Smooth muscle cell (in vitro differentiated cells): ENCODE data around the gene C14orf93. TPM values are rescaled to one million over a fixed set of nuclear protein-coding genes. Genes with fewer than 3 reads are reported as not detected.

Experiments used
- DNase-seq: peaks from one replicate; lab custom pipeline; 2025; ENCODE audit not compliant: unreplicated experiment; lab: John Stamatoyannopoulos, UW
- H2AFZ ChIP-seq: fragments of 200-600 bp; sonication (generic); 2 replicates; pipeline ENCODE4 v1.6.0; 2016; ENCODE audit warnings: antibody characterized with exemption, low read depth, mild to moderate bottlenecking
- H3F3A ChIP-seq: fragments of 200-600 bp; sonication (generic); 2 replicates; pipeline ENCODE4 v1.6.0; 2017; ENCODE audit warnings: antibody characterized with exemption, low read depth
- H3K27ac ChIP-seq: fragments of 200-600 bp; sonication (generic); 2 replicates; pipeline ENCODE4 v1.5.1; 2016; ENCODE audit warnings: low read depth, mild to moderate bottlenecking
- H3K27me3 ChIP-seq: fragments of 200-600 bp; sonication (generic); 2 replicates; pipeline ENCODE4 v1.6.1; 2016; ENCODE audit warnings: low read depth, mild to moderate bottlenecking
- H3K36me3 ChIP-seq: fragments of 200-600 bp; sonication (generic); 2 replicates; pipeline ENCODE4 v1.5.1; 2016; ENCODE audit warnings: low read depth
- H3K4me1 ChIP-seq: fragments of 200-600 bp; sonication (generic); 2 replicates; pipeline ENCODE4 v1.5.1; 2016; ENCODE audit warnings: low read depth
- H3K4me2 ChIP-seq: fragments of 200-600 bp; sonication (generic); 2 replicates; pipeline ENCODE4 v1.6.0; 2016; ENCODE audit warnings: mild to moderate bottlenecking
- H3K4me3 ChIP-seq: fragments of 200-600 bp; sonication (generic); 2 replicates; pipeline ENCODE4 v1.5.1; 2016; ENCODE audit warnings: mild to moderate bottlenecking
- H3K79me2 ChIP-seq: fragments of 200-600 bp; sonication (generic); 2 replicates; pipeline ENCODE4 v1.6.0; 2016; ENCODE audit warnings: low read depth, mild to moderate bottlenecking
- H3K9ac ChIP-seq: fragments of 200-600 bp; sonication (generic); 2 replicates; pipeline ENCODE4 v1.6.0; 2016; ENCODE audit warnings: low read depth
- H3K9me3 ChIP-seq: fragments of 200-600 bp; sonication (generic); replicated peaks from 2 replicates; pipeline ENCODE4 v1.5.1; 2016; ENCODE audit warnings: low read depth
- H4K20me1 ChIP-seq: fragments of 200-600 bp; sonication (generic); 2 replicates; pipeline ENCODE4 v1.6.0; 2016; ENCODE audit warnings: low read depth
- WGBS: methylation state at CpG from one replicate; pipeline ENCODE4 v1.1.7; 2016; ENCODE audit warnings: low lambda C conversion rate; 5-methylcytosine and 5-hydroxymethylcytosine counted together
- polyA plus RNA-seq: library from polyadenylated mRNA; unstranded; fragments of >200 nt; fragmentation: Nextera tagmentation; extraction: Ambion mirVana; gene quantifications from 2 replicates; pipeline ENCODE4 v1.2.1, GENCODE V29; 2016
- total RNA-seq: library from RNA; depleted of rRNA; stranded (reverse); fragments of >200 nt; gene quantifications from 2 replicates; pipeline ENCODE4 v1.2.3, GENCODE V29; 2014
- TF ChIP-seq, protein P1 (sequence below): fragments of 200-600 bp; sonication (generic); IDR thresholded peaks from 2 replicates; pipeline ENCODE4 v1.5.1; 2017; ENCODE audit warnings: borderline replicate concordance, mild to moderate bottlenecking, antibody characterized with exemption; ENCODE audit not compliant: insufficient read depth, poor library complexity, severe bottlenecking

Gene C14orf93
- total and polyA plus RNA-seq, 2 experiments from 2014 or later: 6.7 to 10.2 TPM

DNA sequence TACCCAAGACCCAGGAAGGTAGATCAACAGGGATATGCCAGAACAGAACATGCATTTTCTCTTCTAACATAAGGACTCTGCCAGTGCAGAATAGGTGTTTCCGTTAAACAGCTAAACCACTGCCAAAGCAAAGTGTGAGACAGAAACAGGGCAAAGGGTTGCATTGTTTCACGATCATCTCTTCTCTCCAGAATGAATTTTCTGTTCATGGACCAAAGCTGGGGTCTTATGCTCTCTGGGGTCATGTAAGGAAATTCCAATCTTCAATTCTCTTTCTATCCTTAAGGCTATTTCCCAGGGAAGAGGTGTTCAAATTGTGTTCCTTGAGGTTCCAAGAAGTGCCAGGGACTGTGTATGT lies 13.8 kb upstream of the C14orf93 start:
- no peaks in the 10 kb centered on the region for H3K4me1 ChIP-seq
- peaks cover 22% of the 10 kb centered on the region for H4K20me1 ChIP-seq
- H3K27me3 ChIP-seq: no peaks in the 10 kb centered on the region
- no peak overlapping the region for H3K4me3 ChIP-seq
- no peaks in the 10 kb centered on the region for H3K79me2 ChIP-seq
- 98% methylated on average over 2 of the region's 2 CpGs for WGBS
- no peak overlapping the region for H3K9ac ChIP-seq
- H3F3A ChIP-seq: peaks cover 11% of the 10 kb centered on the region
- TF ChIP-seq, protein P1, sequence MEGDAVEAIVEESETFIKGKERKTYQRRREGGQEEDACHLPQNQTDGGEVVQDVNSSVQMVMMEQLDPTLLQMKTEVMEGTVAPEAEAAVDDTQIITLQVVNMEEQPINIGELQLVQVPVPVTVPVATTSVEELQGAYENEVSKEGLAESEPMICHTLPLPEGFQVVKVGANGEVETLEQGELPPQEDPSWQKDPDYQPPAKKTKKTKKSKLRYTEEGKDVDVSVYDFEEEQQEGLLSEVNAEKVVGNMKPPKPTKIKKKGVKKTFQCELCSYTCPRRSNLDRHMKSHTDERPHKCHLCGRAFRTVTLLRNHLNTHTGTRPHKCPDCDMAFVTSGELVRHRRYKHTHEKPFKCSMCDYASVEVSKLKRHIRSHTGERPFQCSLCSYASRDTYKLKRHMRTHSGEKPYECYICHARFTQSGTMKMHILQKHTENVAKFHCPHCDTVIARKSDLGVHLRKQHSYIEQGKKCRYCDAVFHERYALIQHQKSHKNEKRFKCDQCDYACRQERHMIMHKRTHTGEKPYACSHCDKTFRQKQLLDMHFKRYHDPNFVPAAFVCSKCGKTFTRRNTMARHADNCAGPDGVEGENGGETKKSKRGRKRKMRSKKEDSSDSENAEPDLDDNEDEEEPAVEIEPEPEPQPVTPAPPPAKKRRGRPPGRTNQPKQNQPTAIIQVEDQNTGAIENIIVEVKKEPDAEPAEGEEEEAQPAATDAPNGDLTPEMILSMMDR: no peak
- no peak overlapping the region for H2AFZ ChIP-seq
- no peak overlapping the region for H3K27ac ChIP-seq
- no peaks in the 10 kb centered on the region for H3K9me3 ChIP-seq
- DNase-seq: no peak
- no peaks in the 10 kb centered on the region for H3K36me3 ChIP-seq
- H3K4me2 ChIP-seq: no peak overlapping the region

DNA sequence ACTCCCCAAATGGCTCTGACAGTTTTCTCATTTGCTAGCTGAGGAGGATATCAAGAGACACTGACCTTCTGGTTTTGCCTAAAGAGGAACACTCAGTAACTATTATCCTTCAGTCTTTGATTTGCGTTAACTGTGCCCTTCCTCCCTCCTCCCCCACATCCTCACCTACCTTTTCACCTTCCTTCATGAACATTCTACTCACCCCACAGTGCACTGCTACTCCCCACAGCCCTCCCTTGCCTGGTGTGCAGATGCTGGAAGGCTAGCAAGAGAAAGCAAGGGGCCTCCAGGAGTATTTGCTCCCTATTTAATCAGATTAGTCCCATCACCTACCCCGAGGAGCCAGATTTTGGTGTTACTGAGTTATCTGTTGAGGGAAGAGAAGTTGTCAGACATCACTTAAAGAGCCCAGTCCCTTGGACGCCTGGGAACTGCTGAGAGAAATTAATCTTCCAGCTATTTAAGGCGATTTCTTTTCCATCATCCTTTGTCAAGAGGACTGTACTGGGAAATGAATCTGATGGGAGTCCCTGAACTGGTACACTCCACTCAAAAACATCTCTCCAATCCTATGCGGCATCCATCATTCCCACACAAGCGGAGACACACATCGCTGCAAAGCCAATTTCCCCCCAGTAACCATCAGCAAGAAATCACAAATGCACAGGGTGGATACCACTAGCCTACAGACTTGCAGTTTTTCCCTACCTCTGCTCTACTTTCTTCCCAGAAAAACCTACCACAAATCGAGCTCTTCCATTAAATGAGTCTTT lies 13.3 kb upstream of the C14orf93 start:
- Histone ChIP-seq H4K20me1 (peaks cover 16% of the 10 kb centered on the region), H3K4me2 (no peak overlapping the region), H3K36me3 (no peaks in the 10 kb centered on the region), H3K27ac (no peak overlapping the region), H2AFZ (no peak overlapping the region), H3K9ac (no peak overlapping the region), H3K4me1 (no peaks in the 10 kb centered on the region), H3K9me3 (no peaks in the 10 kb centered on the region), H3F3A (peaks cover 8% of the 10 kb centered on the region), H3K4me3 (no peak overlapping the region), H3K79me2 (no peaks in the 10 kb centered on the region), H3K27me3 (no peaks in the 10 kb centered on the region)
- DNase-seq: no peak
- TF ChIP-seq, protein P1: no peak
- 86% methylated on average over 8 of the region's 8 CpGs for WGBS

DNA sequence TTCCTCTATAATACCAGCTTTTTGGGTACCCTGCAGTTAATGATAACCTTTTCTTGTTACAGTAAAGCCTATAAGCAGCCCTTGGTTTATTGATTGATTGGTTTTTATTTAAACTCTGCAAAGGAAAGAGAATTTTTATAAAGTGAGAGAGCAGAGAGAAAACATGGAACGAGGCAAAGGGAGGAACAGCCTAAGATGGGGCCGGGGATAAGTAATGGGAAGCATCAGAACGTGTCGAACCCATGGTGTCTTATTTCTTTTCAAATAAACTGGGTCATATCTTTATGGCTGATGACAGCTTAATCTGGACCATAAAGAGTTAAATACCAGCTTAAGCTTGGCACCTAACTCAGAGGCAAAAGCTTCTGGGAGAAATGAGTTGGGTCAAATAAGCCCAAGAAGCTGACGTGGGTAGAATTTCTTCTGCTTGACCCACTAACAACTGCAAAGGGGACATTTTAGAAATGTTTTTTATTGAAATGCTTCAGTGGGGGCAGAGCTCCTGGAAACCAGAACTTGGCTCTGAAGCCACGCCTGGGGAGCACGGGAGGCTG lies 12.0 kb upstream of the C14orf93 start:
- no peak overlapping the region for H2AFZ ChIP-seq
- no peaks in the 10 kb centered on the region for H3K36me3 ChIP-seq
- no peak overlapping the region for H3K4me2 ChIP-seq
- TF ChIP-seq, protein P1: no peak
- DNase-seq: no peak
- 59% methylated on average over 7 of the region's 7 CpGs for WGBS
- H3F3A ChIP-seq: peaks cover 8% of the 10 kb centered on the region
- H4K20me1 ChIP-seq: peaks cover 7% of the 10 kb centered on the region
- H3K27ac ChIP-seq: no peak overlapping the region
- H3K4me3 ChIP-seq: no peak overlapping the region
- no peaks in the 10 kb centered on the region for H3K4me1 ChIP-seq
- no peak overlapping the region for H3K9ac ChIP-seq
- no peaks in the 10 kb centered on the region for H3K9me3 ChIP-seq
- H3K79me2 ChIP-seq: no peaks in the 10 kb centered on the region
- no peaks in the 10 kb centered on the region for H3K27me3 ChIP-seq
